Left forelimb (tissue), 1 donor: ENCODE measurements around the gene RNF144B.

Experiments
- DNase-seq: peaks from one replicate; pipeline ENCODE4 v3.0.0-alpha.2; 2018; ENCODE audit warnings: low spot score

The RNF144B gene

GRCh38 chr6:18511211-18511610 is 124.1 kb downstream of the RNF144B start:
- DNase-seq: no peak

DNA sequence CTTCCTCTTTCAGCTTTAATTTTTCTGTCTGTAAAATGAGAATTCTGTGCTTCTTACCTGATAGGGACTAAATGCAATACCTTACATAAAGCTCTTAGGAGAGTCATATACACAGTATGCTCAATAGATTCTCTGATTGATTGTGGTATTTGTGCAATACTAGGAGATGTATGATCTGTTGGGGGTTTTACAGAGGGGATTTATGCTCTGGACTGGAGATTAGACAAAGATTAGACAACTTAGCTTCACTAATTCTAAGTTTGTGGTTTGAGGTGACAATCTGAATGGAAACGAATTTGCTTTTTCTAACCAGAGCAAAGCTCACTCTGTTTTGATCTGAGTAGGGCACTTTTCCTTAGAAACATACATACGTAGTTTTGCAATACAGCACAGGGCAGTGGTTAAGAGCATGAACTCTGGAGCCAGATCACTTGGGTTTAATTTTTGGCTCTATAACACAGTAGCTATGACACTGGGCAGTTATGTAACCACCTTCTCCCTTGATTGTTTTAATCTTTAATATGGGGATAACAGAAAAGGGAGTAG is 126.2 kb downstream of the RNF144B start:
- DNase-seq: no peak

DNA sequence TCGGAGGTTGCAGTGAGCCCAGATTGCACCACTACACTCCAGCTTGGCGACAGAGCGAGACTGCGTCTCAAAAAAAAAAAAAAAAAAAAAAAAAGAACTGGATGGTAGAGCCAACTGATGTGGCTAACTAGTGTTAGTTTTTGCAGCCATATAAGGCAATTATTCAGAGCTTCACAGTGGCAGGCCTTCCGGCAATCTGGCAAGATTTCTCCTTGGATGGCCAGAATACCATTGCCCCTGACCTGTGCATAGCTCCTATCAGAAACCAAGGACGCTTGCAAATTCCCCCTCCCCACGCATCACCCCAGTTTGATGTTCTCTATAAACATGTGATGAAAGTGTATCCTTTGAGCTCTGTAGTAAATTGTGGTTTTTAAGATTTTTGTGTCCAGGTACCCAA is 127.0 kb downstream of the RNF144B start:
- no peak for DNase-seq

DNA sequence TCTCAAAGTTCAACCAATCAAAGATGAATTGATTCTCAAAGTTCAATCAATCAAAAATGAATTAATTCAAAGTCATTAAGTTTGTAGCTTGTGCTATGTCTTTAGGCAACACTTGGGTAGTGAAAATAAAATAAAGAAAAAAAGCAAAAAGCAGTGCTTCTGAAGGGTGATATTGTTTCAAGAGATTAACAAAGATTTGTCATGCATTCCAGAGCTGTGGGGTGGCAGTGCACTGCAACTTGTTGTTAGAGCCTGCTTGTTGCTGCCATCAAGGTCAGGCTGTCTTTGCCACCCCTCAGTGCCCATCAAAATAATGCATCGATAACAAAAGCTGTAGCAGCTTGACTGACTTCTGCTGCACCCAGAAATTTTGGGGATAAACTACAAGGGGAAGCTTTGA is 128.6 kb downstream of the RNF144B start:
- DNase-seq: no peak
